ENCODE results near the gene TAC1. TPM values are rescaled to one million over a fixed set of nuclear protein-coding genes. Genes with fewer than 3 reads are reported as not detected.

Gene TAC1, protein sequence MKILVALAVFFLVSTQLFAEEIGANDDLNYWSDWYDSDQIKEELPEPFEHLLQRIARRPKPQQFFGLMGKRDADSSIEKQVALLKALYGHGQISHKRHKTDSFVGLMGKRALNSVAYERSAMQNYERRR
- total RNA-seq (2014; rRNA removed; shearing (Covaris generic)): not detected in 2 replicates

DNA sequence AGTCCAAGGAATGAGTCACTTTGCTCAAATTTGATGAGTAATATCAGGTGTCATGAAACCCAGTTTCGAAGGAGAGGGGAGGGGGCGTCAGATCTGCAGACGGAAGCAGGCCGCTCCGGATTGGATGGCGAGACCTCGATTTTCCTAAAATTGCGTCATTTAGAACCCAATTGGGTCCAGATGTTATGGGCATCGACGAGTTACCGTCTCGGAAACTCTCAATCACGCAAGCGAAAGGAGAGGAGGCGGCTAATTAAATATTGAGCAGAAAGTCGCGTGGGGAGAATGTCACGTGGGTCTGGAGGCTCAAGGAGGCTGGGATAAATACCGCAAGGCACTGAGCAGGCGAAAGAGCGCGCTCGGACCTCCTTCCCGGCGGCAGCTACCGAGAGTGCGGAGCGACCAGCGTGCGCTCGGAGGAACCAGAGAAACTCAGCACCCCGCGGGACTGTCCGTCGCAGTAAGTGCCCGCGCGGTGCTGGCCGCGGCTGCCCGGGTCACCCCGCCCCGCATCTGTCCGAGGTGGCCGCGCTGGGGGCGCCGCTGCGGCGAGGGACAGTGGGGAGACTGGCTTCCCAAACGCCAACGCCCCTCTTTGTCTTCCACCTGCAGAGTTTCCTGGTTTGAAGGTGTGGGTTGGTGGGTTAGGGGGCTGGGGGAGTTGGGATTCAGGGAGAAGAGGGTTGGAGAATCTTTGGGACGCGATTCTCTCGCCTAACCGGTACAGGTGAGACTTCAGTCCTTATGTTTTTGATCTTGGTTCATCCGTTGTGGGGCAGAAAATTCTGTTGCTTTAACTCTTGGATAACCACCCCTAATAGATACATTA is at the start of gene TAC1:
TSS of gene TAC1 (plus strand) at position 351 of the 829 bp plus-strand sequence. CDS start 527 bp downstream, outside the sequence.
- H3K27ac ChIP-seq: no peak within 1 kb of the TSS
- H3K36me3 ChIP-seq: no peaks in the 10 kb centered on the region
- H3K4me1 ChIP-seq: no peaks in the 10 kb centered on the region
- H3K4me3 ChIP-seq: no peak within 1 kb of the TSS
- H3K9me3 ChIP-seq (replicated peaks): no peaks in the 10 kb centered on the region
- no peak for DNase-seq
- peaks cover 10% of the 10 kb centered on the region; the same call in 1 of the 2 replicates for H3K27me3 ChIP-seq

DNA sequence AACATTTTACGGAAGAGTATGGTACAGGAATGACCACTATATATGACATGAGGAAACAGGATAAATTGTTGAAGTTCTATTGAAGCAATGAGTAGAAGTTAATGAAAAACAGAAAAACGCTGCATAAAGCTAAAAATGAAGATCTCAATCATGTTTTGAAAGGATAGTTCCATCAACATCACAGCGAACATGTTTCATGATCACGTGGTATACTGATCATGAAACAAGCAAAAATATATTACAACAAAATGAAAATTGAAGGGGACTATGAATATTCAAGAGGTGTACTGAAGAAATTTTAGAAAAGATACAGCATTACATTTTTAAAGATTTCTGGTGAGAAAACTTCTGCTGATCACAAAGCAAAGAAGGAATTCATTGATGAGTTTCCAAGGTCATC is 45.9 kb upstream of the TAC1 start:
- no peak overlapping the region for H3K27ac ChIP-seq
- DNase-seq: no peak
- no peaks in the 10 kb centered on the region for H3K36me3 ChIP-seq
- H3K4me3 ChIP-seq: no peak overlapping the region
- H3K4me1 ChIP-seq: no peaks in the 10 kb centered on the region
- H3K27me3 ChIP-seq: no peaks in the 10 kb centered on the region; the same call in 1 of the 2 replicates
- H3K9me3 ChIP-seq (replicated peaks): no peaks in the 10 kb centered on the region

DNA sequence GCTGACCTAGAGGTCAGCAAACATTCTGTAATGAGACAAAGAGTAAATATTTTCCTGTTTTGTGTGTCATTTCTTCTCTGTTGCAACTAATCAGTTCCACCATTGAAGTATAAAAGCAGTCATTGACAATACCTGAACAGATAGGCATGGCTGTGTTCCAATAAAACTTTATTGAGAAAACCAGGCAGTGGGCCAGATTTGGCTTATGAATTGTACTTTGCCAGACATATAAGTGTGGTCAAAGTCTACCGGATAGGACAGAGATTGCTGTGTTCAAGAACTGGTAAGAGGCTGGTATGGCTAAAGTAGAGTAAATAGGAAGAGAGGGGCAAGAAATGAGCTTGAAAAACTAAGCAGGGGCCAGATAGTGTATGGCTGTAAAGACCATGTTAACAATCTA is 38.3 kb upstream of the TAC1 start:
- H3K9me3 ChIP-seq (replicated peaks): no peaks in the 10 kb centered on the region
- no peaks in the 10 kb centered on the region for H3K36me3 ChIP-seq
- DNase-seq: no peak
- H3K4me1 ChIP-seq: no peaks in the 10 kb centered on the region
- no peaks in the 10 kb centered on the region; the same call in 1 of the 2 replicates for H3K27me3 ChIP-seq
- no peak overlapping the region for H3K27ac ChIP-seq
- H3K4me3 ChIP-seq: no peak overlapping the region

DNA sequence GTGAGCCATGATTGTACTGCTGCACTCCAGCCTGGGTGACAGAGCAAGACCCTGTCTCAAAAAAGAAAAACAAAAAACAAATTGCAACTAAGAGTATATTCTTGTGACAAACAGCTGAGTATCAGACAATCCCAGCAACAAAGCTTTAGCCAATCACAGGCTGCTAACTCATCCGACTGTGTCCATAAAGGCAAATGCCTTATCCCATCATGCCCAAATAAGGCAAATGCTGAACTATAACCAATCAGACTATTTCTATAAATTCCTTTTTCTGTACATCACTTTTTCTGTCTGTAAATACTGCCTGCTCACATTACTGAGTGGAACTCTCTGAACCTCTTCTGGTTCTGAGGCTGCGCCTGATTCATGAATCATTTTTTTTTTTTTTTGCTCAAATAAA is 37.5 kb upstream of the TAC1 start:
- Histone ChIP-seq H3K36me3 (no peaks in the 10 kb centered on the region), H3K4me3 (no peak overlapping the region), H3K27me3 (no peaks in the 10 kb centered on the region), H3K9me3 (replicated peaks) (no peaks in the 10 kb centered on the region), H3K4me1 (no peaks in the 10 kb centered on the region), H3K27ac (no peak overlapping the region)
- DNase-seq: no peak

DNA sequence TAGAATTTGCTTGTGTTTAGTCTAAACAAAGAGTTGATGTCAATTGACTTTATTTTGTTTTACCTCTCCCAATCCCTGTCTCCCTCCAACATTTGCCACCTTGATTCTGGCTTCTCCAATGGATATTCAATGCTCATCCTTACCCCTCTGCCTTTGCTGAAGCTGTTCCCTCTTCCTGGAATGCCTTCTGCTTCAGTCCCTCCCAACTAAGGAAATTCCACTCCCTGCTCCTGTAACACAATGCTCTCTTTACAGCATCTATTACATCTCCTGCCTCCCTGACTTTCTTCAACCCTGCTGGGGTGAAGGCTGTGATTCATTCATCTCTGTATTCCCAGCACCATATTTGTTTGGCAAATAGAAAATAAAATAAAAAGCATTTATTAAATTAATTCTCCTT is 34.5 kb upstream of the TAC1 start:
- no peaks in the 10 kb centered on the region; the same call in 1 of the 2 replicates for H3K9me3 ChIP-seq (replicated peaks)

DNA sequence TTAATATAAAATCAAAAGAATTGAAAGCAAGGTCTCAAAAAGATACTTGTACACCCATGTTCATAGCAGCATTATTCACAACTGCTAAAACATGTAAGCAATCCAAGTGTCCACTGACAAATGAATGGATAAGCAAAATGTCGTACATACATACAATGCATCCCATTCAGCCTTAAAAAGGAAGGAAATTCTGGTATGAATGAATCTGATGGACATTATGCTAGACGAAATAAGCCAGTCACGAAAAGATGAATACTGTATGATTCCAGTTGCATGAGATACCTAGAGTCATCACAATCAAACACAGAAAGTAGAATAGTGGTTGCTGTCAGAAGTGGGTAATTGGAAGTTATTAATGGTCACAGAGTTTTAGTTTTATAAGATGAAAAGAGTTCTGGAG is 9.5 kb upstream of the TAC1 start:
- no peaks in the 10 kb centered on the region for H3K4me1 ChIP-seq
- H3K4me3 ChIP-seq: no peak overlapping the region
- H3K27ac ChIP-seq: no peak overlapping the region
- no peaks in the 10 kb centered on the region for H3K9me3 ChIP-seq (replicated peaks)
- H3K27me3 ChIP-seq: no peaks in the 10 kb centered on the region
- H3K36me3 ChIP-seq: no peaks in the 10 kb centered on the region
- no peak for DNase-seq

More for the DNA sequence above, 34.5 kb upstream of the TAC1 start:
- no peaks in the 10 kb centered on the region for H3K36me3 ChIP-seq
- H3K4me1 ChIP-seq: no peaks in the 10 kb centered on the region
- no peak overlapping the region for H3K27ac ChIP-seq
- no peaks in the 10 kb centered on the region for H3K27me3 ChIP-seq
- H3K4me3 ChIP-seq: no peak overlapping the region
- DNase-seq: no peak

DNA sequence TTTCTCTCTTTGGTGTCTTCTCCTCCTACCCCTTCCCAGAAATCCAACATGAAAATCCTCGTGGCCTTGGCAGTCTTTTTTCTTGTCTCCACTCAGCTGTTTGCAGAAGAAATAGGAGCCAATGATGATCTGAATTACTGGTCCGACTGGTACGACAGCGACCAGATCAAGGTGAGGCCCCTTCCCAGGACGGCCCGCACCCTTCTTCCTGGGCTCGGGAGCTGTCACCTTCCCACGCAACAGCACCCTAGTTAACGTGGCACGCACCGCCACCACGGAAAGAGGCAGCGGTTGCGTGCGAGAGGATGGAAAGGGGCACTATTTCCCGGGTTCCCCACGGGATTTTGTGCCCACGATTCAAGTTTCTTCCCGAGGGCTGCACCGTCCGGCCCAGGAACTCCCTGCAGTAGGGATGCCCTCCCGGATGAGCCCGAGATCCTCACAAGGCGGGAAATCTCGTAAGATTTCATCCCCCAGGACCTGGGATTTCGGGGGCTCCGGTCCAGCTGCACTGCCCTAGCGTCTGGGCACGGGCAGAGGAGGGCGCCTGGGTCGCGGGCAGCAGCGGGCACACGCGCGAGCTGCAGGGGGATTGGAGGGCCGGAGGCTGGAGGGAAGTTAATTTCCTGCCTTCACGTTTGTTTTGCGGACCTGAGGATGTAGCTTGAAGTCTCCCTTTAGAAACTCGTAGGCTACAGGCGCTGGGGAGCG is 834 bp downstream of the TAC1 start:
- no peak for DNase-seq
- Histone ChIP-seq H3K4me3 (no peak overlapping the region), H3K4me1 (no peaks in the 10 kb centered on the region), H3K36me3 (no peaks in the 10 kb centered on the region), H3K9me3 (replicated peaks) (no peaks in the 10 kb centered on the region), H3K27ac (no peak overlapping the region), H3K27me3 (peaks cover 10% of the 10 kb centered on the region)

DNA sequence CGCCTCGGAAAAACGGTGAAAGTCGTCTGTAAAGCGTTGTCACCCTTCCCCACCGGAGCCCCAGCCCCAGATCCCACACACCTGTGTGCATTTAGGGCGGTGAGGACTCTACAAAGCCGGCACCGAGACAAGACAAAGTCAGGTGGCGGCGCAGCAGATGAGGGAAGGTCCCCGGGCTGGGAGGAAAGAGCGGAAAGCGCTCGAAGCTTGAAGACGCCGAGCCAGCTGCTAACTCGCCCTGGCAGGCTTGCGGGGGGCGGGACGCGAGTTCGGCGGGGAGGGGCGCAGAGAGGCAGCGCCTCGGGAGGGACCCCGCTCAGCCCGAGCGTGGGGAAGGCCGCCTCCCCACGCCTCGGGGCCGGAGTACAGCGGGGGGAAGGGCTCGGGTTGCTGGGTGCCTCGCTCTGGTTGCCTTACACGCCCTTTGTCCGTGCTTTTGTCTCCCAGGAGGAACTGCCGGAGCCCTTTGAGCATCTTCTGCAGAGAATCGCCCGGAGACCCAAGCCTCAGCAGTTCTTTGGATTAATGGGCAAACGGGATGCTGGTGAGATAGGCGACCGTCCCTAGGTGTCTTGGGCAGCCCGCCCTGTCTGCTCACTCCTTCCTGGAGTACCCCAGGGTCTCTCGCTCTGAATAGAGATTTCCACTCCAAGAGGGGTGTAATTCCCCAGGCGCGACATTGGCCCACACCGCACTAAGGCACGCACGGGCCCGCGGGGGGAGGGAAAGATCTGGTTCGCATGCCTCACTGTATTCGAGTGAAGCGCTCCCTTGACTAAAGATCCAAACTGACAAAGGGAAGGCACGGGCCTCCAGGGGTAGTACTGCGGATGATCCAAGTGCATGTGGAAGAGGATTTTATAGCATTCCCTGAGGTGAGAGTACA is 1.6 kb downstream of the TAC1 start:
- DNase-seq: no peak
- Histone ChIP-seq H3K27me3 (peaks cover 12% of the 10 kb centered on the region), H3K9me3 (replicated peaks) (no peaks in the 10 kb centered on the region), H3K4me3 (no peak overlapping the region), H3K36me3 (no peaks in the 10 kb centered on the region), H3K4me1 (no peaks in the 10 kb centered on the region), H3K27ac (no peak overlapping the region)

DNA sequence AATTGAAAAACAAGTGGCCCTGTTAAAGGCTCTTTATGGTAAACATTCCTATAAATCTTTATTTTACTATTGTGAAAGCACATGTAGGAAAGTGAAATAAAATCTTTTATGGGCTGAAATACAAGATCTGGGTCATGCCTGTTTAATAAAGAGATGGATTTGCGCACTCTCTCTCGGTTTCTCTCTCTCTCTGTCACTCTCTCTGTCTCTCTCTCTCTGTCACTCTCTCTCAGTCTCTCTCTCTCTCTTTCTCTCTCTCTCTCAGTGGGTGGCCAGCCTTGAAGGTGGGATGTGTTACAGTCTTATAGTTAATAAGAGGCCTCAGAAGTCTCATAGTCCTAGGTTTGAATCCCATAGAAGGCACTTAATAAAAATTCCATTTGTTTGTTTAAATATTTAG is 2.4 kb downstream of the TAC1 start:
- DNase-seq: no peak
- H3K27me3 ChIP-seq: peaks cover 6% of the 10 kb centered on the region
- no peaks in the 10 kb centered on the region for H3K9me3 ChIP-seq (replicated peaks)
- H3K27ac ChIP-seq: no peak overlapping the region
- H3K4me1 ChIP-seq: no peaks in the 10 kb centered on the region
- no peak overlapping the region for H3K4me3 ChIP-seq
- no peaks in the 10 kb centered on the region for H3K36me3 ChIP-seq

DNA sequence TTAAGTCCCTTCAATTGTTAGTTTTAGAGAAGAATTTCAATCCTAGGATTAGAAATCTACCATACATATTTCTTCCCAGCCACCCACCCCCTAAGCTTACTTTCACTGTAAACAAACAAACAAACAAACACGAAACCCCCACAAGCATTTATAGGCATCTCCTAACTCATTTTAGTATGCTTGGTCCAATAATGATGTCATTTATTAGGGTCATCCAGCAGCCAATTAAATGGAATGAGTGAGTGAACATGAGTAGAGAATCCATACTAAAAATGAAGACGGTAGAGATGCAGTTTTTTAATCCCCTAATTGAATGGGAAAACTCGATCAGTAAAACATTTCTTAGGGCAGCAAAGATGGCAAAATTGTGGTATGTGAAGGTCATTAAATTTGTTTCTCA is 3.2 kb downstream of the TAC1 start:
- Histone ChIP-seq H3K36me3 (no peaks in the 10 kb centered on the region), H3K9me3 (replicated peaks) (no peaks in the 10 kb centered on the region), H3K4me3 (no peak overlapping the region), H3K27ac (no peak overlapping the region), H3K4me1 (no peaks in the 10 kb centered on the region), H3K27me3 (peaks cover 6% of the 10 kb centered on the region)
- no peak for DNase-seq

DNA sequence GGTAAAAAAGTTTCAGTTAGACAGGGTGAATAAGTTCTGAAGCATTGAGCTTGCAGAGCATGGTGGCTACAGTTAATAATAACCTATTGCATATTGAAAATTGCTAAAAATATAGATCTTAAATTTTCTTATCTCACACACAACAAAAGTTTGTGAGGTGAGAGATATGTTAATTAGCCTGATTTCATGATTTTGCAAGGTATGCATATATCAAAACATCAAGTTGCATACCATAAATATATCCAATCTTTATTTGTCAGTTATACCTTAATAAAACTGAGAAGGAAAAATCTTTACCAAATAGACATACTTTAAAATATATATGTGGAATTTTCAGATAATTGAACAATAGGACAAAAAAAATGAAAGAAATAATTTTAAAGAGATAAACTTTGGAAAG is 16.6 kb downstream of the TAC1 start:
- DNase-seq: no peak
- H3K36me3 ChIP-seq: no peaks in the 10 kb centered on the region

DNA sequence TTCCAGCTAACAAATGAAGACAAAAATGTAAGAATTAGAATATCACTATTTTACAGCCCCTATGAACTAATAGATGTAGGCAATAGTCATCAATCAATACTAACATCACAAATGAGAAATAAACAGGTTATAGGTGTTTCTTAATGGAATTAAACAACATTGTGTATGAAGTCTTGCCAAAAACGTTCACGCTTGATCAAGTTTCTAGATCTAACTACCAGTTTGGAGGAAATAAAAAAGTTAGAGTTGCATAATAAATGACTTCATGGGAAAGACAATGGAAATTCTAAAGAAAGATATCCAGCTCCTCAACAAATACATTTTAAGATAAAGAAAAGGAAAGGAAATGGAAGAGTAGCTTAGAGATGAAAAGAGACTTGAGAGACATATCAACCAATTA is 19.7 kb downstream of the TAC1 start:
- DNase-seq: no peak
- Histone ChIP-seq H3K4me1 (no peaks in the 10 kb centered on the region), H3K27ac (no peak overlapping the region), H3K36me3 (no peaks in the 10 kb centered on the region), H3K9me3 (replicated peaks) (0 out of 2 replicates have a peak, but pooled peaks cover 5% of the 10 kb centered on the region), H3K4me3 (no peak overlapping the region), H3K27me3 (no peaks in the 10 kb centered on the region)

More for the DNA sequence above, 16.6 kb downstream of the TAC1 start:
- H3K27ac ChIP-seq: no peak overlapping the region
- no peaks in the 10 kb centered on the region for H3K27me3 ChIP-seq
- H3K4me1 ChIP-seq: no peaks in the 10 kb centered on the region; the same call in 1 of the 2 replicates
- H3K4me3 ChIP-seq: no peak overlapping the region
- H3K9me3 ChIP-seq (replicated peaks): 0 out of 2 replicates have a peak, but pooled peaks cover 5% of the 10 kb centered on the region

DNA sequence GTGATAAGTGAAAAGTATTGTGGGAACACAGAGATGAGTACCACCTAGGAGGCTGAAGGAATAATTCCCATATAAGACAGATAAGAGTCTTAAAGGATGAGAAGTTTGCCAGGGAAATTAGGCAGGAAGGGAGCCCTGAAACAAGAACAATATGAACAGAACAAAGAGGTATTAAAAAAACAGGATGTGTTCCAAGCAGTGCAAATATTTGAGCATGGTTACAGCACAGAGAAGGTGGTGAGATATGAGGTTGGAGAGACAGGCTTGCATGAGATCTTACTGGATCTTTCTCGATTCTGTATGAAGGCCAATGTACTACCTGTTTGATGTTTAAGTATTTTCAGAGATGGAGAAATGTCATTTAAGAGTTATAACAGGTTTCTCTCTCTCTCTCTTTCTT is 20.3 kb downstream of the TAC1 start:
- Histone ChIP-seq H3K4me1 (no peaks in the 10 kb centered on the region), H3K27me3 (no peaks in the 10 kb centered on the region), H3K27ac (no peak overlapping the region), H3K4me3 (no peak overlapping the region), H3K36me3 (no peaks in the 10 kb centered on the region), H3K9me3 (replicated peaks) (0 out of 2 replicates have a peak, but pooled peaks cover 5% of the 10 kb centered on the region)
- no peak for DNase-seq

DNA sequence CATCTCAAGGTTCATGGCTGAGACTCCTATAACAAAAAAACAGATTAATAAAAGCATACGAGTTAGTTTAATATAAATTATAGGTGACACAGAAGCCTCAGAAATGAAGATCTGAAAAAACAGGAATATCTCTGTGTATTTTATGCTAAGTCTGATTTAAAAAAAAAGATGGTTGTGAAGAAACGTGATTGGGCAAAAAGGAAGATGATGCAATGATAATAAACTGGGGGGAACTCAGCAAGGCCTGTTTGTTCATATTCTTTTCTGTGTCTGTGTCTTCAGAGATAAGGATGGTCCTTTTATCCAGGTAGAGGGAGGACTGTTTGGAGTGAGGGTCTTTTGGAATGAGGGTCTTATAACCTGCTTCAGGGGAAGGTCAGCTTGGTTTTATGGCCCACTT is 25.9 kb downstream of the TAC1 start:
- DNase-seq: no peak
- Histone ChIP-seq H3K9me3 (replicated peaks) (no peaks in the 10 kb centered on the region), H3K4me3 (no peak overlapping the region), H3K4me1 (no peaks in the 10 kb centered on the region), H3K27ac (no peak overlapping the region), H3K27me3 (no peaks in the 10 kb centered on the region), H3K36me3 (no peaks in the 10 kb centered on the region)
